Omental fat pad (tissue), 4 donors: Measurements from ENCODE around the gene PDE4D. TPM values are rescaled to one million over a fixed set of nuclear protein-coding genes. Genes with fewer than 3 reads are reported as not detected.
A peak's percentile ranks its signal among the peaks of the same experiment; 100 is the strongest.

Source experiments
- ATAC-seq: fragments of 150-250 bp; one replicate; pipeline ENCODE4 v1.9.1; 2016; ENCODE audit warnings: mild to moderate bottlenecking, moderate library complexity; ENCODE audit not compliant: low FRiP score
- DNase-seq: peaks from one replicate; pipeline ENCODE4 v3.0.0-alpha.2; 2019; ENCODE audit warnings: low spot score
- total RNA-seq, 4 donors: library from RNA; depleted of rRNA; stranded (reverse); fragments of >200 nt; gene quantifications; one replicate each; pipeline ENCODE4 v1.1.0, GENCODE V29; 2016
- TF ChIP-seq, protein P1 (sequence below), 3 donors: fragments of 450-650 bp; IDR thresholded peaks; one replicate each; pipeline ENCODE4 v1.5.1; 2016 to 2017; ENCODE audit warnings: antibody characterized with exemption in 3 of 3, mild to moderate bottlenecking in 3 of 3, moderate library complexity in 2 of 3

The PDE4D gene
- total RNA-seq, 4 donors from 2014 or later: 32.5 to 94.8 (median 43.2) TPM

DNA sequence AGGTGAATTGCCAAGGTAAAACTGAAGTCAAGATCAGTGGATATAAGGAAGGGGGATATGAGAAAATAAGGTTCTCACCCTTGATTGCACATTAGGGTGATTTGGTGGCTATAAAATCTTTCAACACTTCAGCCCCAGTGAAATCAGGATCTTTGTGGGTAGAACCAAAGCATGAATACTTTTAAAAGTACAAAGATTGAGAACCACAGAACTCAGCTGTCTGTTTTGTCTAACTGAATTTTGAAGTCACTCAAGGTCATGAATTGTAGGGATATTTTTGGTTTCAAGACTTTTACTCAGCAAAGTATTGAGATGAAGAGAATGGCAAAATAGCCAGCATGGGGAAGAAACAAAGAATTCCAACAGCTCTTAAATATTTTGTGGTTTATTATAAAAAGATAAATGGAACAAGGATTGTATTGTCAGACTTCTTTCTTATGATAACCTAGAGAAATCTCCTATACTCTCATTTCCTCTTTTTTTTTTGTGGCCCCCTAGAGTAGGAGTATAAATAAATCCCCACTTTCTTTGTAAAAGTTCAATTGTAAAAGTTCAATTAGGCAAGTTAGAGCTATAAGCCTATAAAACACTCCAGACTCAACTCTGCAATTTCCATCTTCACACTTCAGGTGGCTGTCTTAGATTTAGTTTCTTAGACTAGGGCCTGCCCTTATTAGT lies 272.9 kb downstream of the PDE4D start:
- ATAC-seq (no peak), DNase-seq (no peak)
- TF ChIP-seq, protein P1, sequence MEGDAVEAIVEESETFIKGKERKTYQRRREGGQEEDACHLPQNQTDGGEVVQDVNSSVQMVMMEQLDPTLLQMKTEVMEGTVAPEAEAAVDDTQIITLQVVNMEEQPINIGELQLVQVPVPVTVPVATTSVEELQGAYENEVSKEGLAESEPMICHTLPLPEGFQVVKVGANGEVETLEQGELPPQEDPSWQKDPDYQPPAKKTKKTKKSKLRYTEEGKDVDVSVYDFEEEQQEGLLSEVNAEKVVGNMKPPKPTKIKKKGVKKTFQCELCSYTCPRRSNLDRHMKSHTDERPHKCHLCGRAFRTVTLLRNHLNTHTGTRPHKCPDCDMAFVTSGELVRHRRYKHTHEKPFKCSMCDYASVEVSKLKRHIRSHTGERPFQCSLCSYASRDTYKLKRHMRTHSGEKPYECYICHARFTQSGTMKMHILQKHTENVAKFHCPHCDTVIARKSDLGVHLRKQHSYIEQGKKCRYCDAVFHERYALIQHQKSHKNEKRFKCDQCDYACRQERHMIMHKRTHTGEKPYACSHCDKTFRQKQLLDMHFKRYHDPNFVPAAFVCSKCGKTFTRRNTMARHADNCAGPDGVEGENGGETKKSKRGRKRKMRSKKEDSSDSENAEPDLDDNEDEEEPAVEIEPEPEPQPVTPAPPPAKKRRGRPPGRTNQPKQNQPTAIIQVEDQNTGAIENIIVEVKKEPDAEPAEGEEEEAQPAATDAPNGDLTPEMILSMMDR (IDR thresholded peaks at IDR 0.05): no peak

DNA sequence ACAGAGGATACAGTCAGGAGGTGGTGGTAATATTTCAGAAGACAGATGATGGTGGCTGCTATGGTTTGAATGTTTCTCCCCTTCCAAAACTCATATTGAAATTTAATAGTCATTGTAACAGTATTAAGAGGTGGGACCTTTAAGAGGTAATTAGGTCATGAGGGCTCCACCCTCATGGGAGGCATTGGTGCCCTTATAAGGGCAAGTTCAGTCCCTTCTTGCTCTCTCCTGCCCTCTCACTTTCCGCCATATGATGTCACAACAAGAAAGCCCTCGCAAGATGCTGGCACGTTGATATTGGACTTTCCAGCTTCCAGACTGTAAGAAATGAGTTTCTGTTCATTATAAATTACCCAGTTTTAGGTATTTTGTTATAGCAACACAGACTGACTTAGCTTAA lies 274.9 kb downstream of the PDE4D start:
- TF ChIP-seq, protein P1 (IDR thresholded peaks at IDR 0.05): no peak
- DNase-seq: no peak
- no peak for ATAC-seq

DNA sequence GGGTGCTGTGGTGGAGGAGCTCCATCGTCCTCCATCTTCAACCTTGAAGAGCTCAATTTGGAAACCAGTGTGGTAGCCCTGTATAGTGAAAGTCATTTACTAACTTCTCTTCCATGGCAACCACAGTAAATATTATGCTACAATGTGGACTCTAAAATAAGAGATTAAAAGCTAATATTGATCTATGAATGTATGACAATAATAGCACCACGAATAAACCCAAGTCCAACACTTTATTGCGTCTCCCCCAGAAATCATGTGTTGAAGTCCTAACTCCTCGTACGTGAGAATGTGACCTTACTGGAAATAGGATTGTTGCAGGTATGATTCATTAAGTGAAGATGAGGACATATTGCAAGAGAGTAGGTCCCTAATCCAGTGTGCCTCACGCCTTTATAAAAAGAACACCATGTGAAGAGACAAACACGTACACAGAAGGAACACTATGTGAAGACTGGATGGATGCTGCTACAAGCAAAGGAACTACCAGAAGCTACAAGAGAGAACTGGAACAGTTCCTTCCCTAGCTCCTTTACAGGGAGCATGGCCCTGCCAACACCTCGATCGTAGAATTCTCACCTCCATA lies 276.2 kb downstream of the PDE4D start:
- DNase-seq (no peak), ATAC-seq (no peak)
- TF ChIP-seq, protein P1 (IDR thresholded peaks at IDR 0.05): no peak

DNA sequence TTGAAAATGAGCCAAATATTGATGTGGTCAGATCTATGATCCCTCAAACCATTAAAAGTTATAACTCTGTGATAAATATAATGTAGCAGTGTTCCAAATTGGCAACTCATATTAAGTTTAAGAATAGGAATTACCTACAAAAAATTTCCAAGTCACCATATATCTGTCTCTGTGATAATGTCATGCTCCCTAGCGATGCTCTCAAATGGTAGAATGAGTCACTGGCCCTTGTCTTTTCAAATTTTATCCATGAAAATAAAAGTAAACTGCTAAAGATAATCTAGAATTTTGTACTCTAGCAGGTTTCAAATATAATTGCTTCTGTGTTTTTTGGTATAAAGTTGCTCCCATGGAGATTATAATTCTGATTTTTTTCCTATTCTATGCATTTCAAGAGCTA lies 277.1 kb downstream of the PDE4D start:
- ATAC-seq (no peak), DNase-seq (no peak)
- TF ChIP-seq, protein P1 (IDR thresholded peaks at IDR 0.05): no peak

DNA sequence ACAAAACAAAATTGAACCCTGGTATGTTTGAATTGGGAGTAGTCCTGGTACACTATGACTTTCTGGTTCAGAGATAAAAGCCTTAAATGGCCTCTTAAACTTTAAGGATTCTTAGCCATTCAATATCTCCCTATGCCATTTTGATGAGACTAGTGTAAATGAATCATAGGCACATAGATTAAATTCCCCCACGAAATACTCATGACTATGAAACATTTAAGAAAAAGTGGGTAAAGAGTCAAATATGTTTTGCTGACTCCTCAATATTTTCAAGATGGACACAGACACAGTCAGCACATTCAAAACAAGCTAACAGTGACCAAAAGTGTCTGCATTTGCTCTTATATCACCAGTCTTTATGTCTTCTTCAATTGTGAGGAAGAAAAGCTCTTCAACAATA lies 278.3 kb downstream of the PDE4D start:
- DNase-seq (no peak), ATAC-seq (no peak)
- TF ChIP-seq, protein P1 (IDR thresholded peaks at IDR 0.05): no peak

DNA sequence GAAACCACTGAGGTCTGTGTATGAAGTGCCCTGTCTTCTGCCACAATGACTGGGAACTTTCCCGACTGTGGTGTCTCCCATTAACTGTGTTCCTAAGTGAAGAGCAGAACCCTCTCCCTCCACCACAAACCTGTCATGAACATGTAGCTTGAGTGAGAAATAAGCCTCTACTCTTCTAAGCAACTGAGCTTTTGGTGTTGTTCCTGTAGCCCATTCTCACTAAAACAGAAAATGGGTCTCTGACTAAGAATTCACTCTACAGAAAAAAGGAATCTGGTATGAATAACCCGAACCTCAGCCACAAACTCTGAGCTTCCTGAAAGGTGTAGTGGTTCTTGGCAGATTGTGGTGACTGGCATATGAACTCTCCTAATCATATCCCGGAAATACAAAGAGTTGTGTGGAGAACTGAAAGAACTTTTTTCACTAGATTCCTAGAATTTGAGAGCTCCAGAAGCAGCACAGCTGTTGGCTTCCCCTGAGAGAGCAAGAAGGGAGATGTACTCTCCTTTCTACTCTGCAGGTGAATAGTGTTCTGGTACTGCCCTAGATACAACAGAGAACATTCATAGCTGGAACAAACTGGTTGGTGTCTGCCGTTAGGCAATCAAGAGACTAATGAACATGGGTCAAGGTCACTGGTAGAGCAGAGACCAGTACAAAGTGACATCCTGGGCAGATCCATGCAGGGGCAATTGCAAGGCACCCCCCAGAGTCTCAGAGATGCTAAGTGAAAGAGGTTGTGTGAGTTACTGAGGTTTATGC lies 283.8 kb downstream of the PDE4D start:
- ATAC-seq: peak; percentile 17
- no peak for DNase-seq
- TF ChIP-seq, protein P1 (IDR thresholded peaks at IDR 0.05): no peak
